ENCODE measurements around the gene EVI5L.
A peak's percentile ranks its signal among the peaks of the same experiment; 100 is the strongest.

EVI5L gene

GRCh38 chr19:7861619-7862412, 31.8 kb downstream of the EVI5L start:
- no peak for DNase-seq

GRCh38 chr19:7862413-7862951, 32.5 kb downstream of the EVI5L start:
- DNase-seq: peak; percentile 49 to 62 (median 53)

GRCh38 chr19:7863157-7863970, 33.3 kb downstream of the EVI5L start:
- DNase-seq: no peak

GRCh38 chr19:7863971-7864689, 34.1 kb downstream of the EVI5L start:
- DNase-seq: no peak

GRCh38 chr19:7864690-7865074, 34.7 kb downstream of the EVI5L start:
- DNase-seq: no peak

- DNase-seq: no peak
Observed at GRCh38 chr19:7865262-7865911, 35.4 kb downstream of the EVI5L start.

- no peak for DNase-seq
Observed at GRCh38 chr19:7866399-7867091, 36.5 kb downstream of the EVI5L start.

- no peak for DNase-seq
Observed at GRCh38 chr19:7867092-7867844, 37.2 kb downstream of the EVI5L start.

- peak in 1 of 4 experiments; percentile 43 for DNase-seq
Observed at GRCh38 chr19:7868326-7868670, 38.3 kb downstream of the EVI5L start.

- peak; percentile 58 to 78 (median 70) for DNase-seq
Observed at GRCh38 chr19:7868671-7869452, 38.8 kb downstream of the EVI5L start.

- peak; percentile 58 to 76 (median 64) for DNase-seq
Observed at GRCh38 chr19:7869453-7869909, 39.5 kb downstream of the EVI5L start.

GRCh38 chr19:7869910-7870511, 40.0 kb downstream of the EVI5L start:
- peak in 2 of 4 experiments; percentile 28 to 41 for DNase-seq

GRCh38 chr19:7870571-7871436, 40.8 kb downstream of the EVI5L start:
- DNase-seq: no peak

GRCh38 chr19:7871437-7872305, 41.7 kb downstream of the EVI5L start:
- peak; percentile 43 to 66 (median 58) for DNase-seq

GRCh38 chr19:7872306-7873204, 42.5 kb downstream of the EVI5L start:
- DNase-seq: no peak

- no peak for DNase-seq
Observed at GRCh38 chr19:7873304-7874075, 43.5 kb downstream of the EVI5L start.
